BJ (cell line): ENCODE data around the gene ACOD1. TPM values are rescaled to one million over a fixed set of nuclear protein-coding genes. Genes with fewer than 3 reads are reported as not detected.

Source experiments
- CTCF ChIA-PET: fragments of 350-600 bp; formaldehyde crosslinking; extraction: SDS; loops from one replicate; lab custom pipeline; 2021; ENCODE audit warnings: antibody characterized with exemption, inconsistent platforms; lab: Yijun Ruan, JAX
- POLR2A ChIA-PET: fragments of 300-600 bp; sonication (Branson Sonifier 250); formaldehyde crosslinking; extraction: SDS; loops from one replicate; lab custom pipeline; 2021; ENCODE audit warnings: antibody characterized with exemption; lab: Charles Lee
- DNase-seq: peaks from one replicate; pipeline ENCODE4 v3.0.0-alpha.2; 2011; ENCODE audit warnings: low read depth
- H3K27me3 ChIP-seq: 2 replicates; pipeline ENCODE4 v1.6.0; 2011; ENCODE audit warnings: low read length; ENCODE audit not compliant: control insufficient read depth, insufficient read depth
- H3K36me3 ChIP-seq: 2 replicates; pipeline ENCODE4 v1.5.1; 2011; ENCODE audit warnings: low read length; ENCODE audit not compliant: control insufficient read depth, insufficient read depth
- H3K4me3 ChIP-seq: 2 replicates; pipeline ENCODE4 v1.5.1; 2011; ENCODE audit warnings: low read depth, mild to moderate bottlenecking, control low read depth, low read length
- CTCF ChIP-seq: IDR thresholded peaks from 2 replicates; pipeline ENCODE4 v1.5.1; 2011; ENCODE audit warnings: low read depth, mild to moderate bottlenecking, control low read depth, inconsistent platforms, low read length, moderate library complexity; ENCODE audit not compliant: insufficient read depth
- polyA plus RNA-seq: library from polyadenylated mRNA; depleted of rRNA; stranded (reverse); fragments of >200 nt; gene quantifications from 2 replicates; pipeline ENCODE4 v1.2.3, GENCODE V29; 2011

Gene ACOD1
- polyA plus RNA-seq, 1 experiment, result not detected

- no peaks in the 10 kb centered on the region for H3K36me3 ChIP-seq
- CTCF ChIA-PET, result no interaction called here
- no peak for TF ChIP-seq CTCF
- POLR2A ChIA-PET, result no interaction called here
- no peak overlapping the region for H3K4me3 ChIP-seq
- H3K27me3 ChIP-seq, result no peaks in the 10 kb centered on the region
- DNase-seq, result no peak
Measured at GRCh38 chr13:76927955-76928354, 20.4 kb upstream of the ACOD1 start.

- no peaks in the 10 kb centered on the region for H3K36me3 ChIP-seq
- no peaks in the 10 kb centered on the region for H3K27me3 ChIP-seq
- DNase-seq, result no peak
- H3K4me3 ChIP-seq, result no peak overlapping the region
- ChIA-PET POLR2A (no interaction called here), CTCF (interaction anchor here (0.8 kb wide), 1 partner anchor 52 kb away, joined by 3 read pairs; no protein-coding TSS in a partner anchor)
- TF ChIP-seq CTCF, result no peak
Measured at GRCh38 chr13:76928456-76928855, 19.9 kb upstream of the ACOD1 start.

GRCh38 chr13:76929320-76929719 lies 19.0 kb upstream of the ACOD1 start:
- ChIA-PET POLR2A (no interaction called here), CTCF (no interaction called here)
- H3K36me3 ChIP-seq, result no peaks in the 10 kb centered on the region
- DNase-seq, result no peak
- no peak overlapping the region for H3K4me3 ChIP-seq
- no peak for TF ChIP-seq CTCF
- no peaks in the 10 kb centered on the region for H3K27me3 ChIP-seq

GRCh38 chr13:76929851-76930374 lies 18.4 kb upstream of the ACOD1 start:
- Histone ChIP-seq H3K27me3 (no peaks in the 10 kb centered on the region), H3K36me3 (no peaks in the 10 kb centered on the region), H3K4me3 (no peak overlapping the region)
- POLR2A ChIA-PET, result no interaction called here
- CTCF ChIA-PET, result no interaction called here
- no peak for TF ChIP-seq CTCF
- DNase-seq, result no peak

- DNase-seq, result no peak
- Histone ChIP-seq H3K36me3 (no peaks in the 10 kb centered on the region), H3K4me3 (no peak overlapping the region), H3K27me3 (no peaks in the 10 kb centered on the region)
- ChIA-PET CTCF (interaction anchor here (1.2 to 1.7 kb wide), 3 partner anchors 10 to 48 kb away, joined by 4 to 5 read pairs (median 4); no protein-coding TSS in a partner anchor), POLR2A (no interaction called here)
- TF ChIP-seq CTCF, result no peak
Measured at GRCh38 chr13:76932076-76932475, 16.2 kb upstream of the ACOD1 start.
